Lower leg skin (tissue), 3 donors: ENCODE measurements around the gene ENO4.

Experiments used
- POLR2A ChIP-seq, 2 donors: fragments of 450-650 bp; IDR thresholded peaks; one replicate each; pipeline ENCODE4 v1.6.1; 2016 to 2017; ENCODE audit warnings: antibody characterized with exemption in 2 of 2, mild to moderate bottlenecking in 1 of 2, moderate library complexity in 1 of 2
- TF ChIP-seq, protein P1 (sequence below), 3 donors: fragments of 450-650 bp; IDR thresholded peaks; one replicate each; pipeline ENCODE4 v1.5.1; 2016; ENCODE audit warnings: antibody characterized with exemption in 3 of 3, mild to moderate bottlenecking in 3 of 3, moderate library complexity in 2 of 3

DNA sequence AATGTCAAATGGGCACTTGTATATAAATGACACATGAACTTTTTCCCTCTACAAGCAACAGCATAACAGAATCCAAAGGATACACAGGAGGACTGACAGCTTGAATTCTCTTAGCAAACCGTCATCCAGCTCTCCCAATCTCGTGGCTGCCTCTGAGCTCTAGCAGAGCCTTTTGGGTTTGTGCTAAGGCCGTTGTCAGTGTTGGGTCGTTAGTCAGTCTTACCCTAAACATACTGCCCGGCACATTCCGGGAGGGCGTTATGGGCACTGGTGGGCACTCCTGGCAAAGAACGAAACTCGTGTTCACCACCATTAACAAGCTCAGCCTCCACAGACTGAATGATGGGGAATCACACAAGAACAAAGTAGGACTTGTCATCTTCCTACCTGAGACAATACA lies 19.6 kb upstream of the ENO4 start:
- TF ChIP-seq POLR2A (IDR thresholded peaks at IDR 0.05) = no peak
- TF ChIP-seq, protein P1, sequence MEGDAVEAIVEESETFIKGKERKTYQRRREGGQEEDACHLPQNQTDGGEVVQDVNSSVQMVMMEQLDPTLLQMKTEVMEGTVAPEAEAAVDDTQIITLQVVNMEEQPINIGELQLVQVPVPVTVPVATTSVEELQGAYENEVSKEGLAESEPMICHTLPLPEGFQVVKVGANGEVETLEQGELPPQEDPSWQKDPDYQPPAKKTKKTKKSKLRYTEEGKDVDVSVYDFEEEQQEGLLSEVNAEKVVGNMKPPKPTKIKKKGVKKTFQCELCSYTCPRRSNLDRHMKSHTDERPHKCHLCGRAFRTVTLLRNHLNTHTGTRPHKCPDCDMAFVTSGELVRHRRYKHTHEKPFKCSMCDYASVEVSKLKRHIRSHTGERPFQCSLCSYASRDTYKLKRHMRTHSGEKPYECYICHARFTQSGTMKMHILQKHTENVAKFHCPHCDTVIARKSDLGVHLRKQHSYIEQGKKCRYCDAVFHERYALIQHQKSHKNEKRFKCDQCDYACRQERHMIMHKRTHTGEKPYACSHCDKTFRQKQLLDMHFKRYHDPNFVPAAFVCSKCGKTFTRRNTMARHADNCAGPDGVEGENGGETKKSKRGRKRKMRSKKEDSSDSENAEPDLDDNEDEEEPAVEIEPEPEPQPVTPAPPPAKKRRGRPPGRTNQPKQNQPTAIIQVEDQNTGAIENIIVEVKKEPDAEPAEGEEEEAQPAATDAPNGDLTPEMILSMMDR (IDR thresholded peaks at IDR 0.05) = no peak
